HL-60/S4 (cell line): Measurements from ENCODE around the gene DNAJB2.

Experiments
- in situ Hi-C: fragments of 300-500 bp; cut with MboI; formaldehyde crosslinking; loops from 2 replicates; pipeline ENCODE4 v1.14.3; 2022; ENCODE audit warnings: low sequenced_read_pairs

DNAJB2 gene

GRCh38 chr2:219334076-219334475 lies 54.9 kb downstream of the DNAJB2 start:
- in situ Hi-C loops, result no loop called here

GRCh38 chr2:219335373-219335786 lies 56.2 kb downstream of the DNAJB2 start:
- in situ Hi-C loops, result no loop called here
